Measurements from ENCODE around the gene SULT6B1.

GRCh38 chr2:37231241-37232130, 43.0 kb upstream of the SULT6B1 start, which contains the start of the genes CEBPZ and NDUFAF7:
- TF ChIP-seq CTCF (conservative IDR thresholded peaks at IDR 0.05; ENCODE audit: low read depth, low read length): no peak
- TF ChIP-seq EZH2 (IDR thresholded peaks at IDR 0.05; ENCODE audit: borderline replicate concordance, low read depth, low read length, poor library complexity, severe bottlenecking): no peak

Data from A673 (cell line).